Measurements from ENCODE around the gene SPAG16. TPM values are rescaled to one million over a fixed set of nuclear protein-coding genes. Genes with fewer than 3 reads are reported as not detected.

Gene SPAG16
- total and polyA plus RNA-seq, 2 donors (not counting 1 experiment from before 2014, with no cell fraction given), result 3.4 to 8.6 TPM

DNA sequence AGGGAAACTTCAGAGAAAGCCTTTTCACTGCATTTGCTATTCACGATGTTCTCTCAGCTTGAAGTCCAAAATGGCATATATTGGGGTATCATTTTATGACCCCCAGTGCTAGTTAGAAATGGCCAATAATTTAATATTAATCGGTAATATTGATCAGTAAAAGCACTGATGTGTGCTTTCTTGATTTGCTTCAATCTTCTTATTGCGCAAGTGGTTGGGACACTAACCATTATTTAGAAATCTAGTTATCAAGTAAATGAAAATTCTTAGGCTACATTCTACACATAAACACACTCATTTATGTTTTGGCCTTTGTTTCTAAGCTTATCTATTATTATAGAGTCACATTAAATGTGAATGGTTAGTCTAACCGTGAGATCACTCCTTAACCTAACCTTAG is 1076.9 kb downstream of the SPAG16 start:
- no CpG with 5 or more reads among the region's 4 CpGs for WGBS (ENCODE audit: insufficient coverage)
- no peaks in the 10 kb centered on the region for H3K4me1 ChIP-seq (ENCODE audit: control insufficient read depth in 2 of 2, insufficient read depth in 2 of 2, low read length in 2 of 2)
- H2AFZ ChIP-seq (ENCODE audit: insufficient read depth, low read depth, low read length, poor library complexity, severe bottlenecking), result no peak overlapping the region
- intact Hi-C loops (cut with micrococcal nuclease), result no loop called here
- ATAC-seq (ENCODE audit: low read depth) (no peak), DNase-seq (no peak)
- no peaks in the 10 kb centered on the region for H3K36me3 ChIP-seq (replicated peaks in 1 of 2; ENCODE audit: control extremely low read depth in 1 of 2, control insufficient read depth in 1 of 2, extremely low read depth in 1 of 2, insufficient read depth in 2 of 2, low read length in 1 of 2)
- H3K4me1 Mint-ChIP-seq, result no peaks in the 10 kb centered on the region
- peaks cover 3% of the 10 kb centered on the region for H3K9me3 Mint-ChIP-seq (ENCODE audit: insufficient read depth)
- CTCF ChIA-PET, result no interaction called here
- H3K27ac Mint-ChIP-seq, result no peak overlapping the region
- H3K27me3 Mint-ChIP-seq, result no peaks in the 10 kb centered on the region
- H3K79me2 ChIP-seq (ENCODE audit: control insufficient read depth, insufficient read depth, low read length), result no peaks in the 10 kb centered on the region
- no peak overlapping the region for H3K4me2 ChIP-seq (replicated peaks; ENCODE audit: low read depth, low read length, poor library complexity, severe bottlenecking)
- H3K4me3 Mint-ChIP-seq, result no peak overlapping the region
- POLR2A ChIA-PET, result no interaction called here
- TF ChIP-seq EZH2 (IDR thresholded peaks at IDR 0.05; ENCODE audit: borderline replicate concordance, insufficient read depth, low read depth, low read length, poor library complexity, severe bottlenecking), result no peak
- no peak for TF ChIP-seq CTCF (IDR thresholded peaks at IDR 0.05)
- H3K9ac ChIP-seq (ENCODE audit: low read length), result no peak overlapping the region
- peaks cover 0 to 5% (median 2%) of the 10 kb centered on the region in 3 donors for H3K9me3 ChIP-seq (ENCODE audit: control extremely low read depth in 1 of 3, control insufficient read depth in 2 of 3, insufficient read depth in 1 of 3, low read length in 2 of 3)
- H3K4me3 ChIP-seq (ENCODE audit: control extremely low read depth in 1 of 5, extremely low read depth in 1 of 5, insufficient read depth in 1 of 5, low read depth in 2 of 5, low read length in 4 of 5), result no peak overlapping the region
- H4K20me1 ChIP-seq (ENCODE audit: control insufficient read depth, insufficient read depth, low read length, poor library complexity, severe bottlenecking), result no peaks in the 10 kb centered on the region
- no peaks in the 10 kb centered on the region for H3K27me3 ChIP-seq (replicated peaks in 1 of 4; ENCODE audit: control extremely low read depth in 1 of 4, control insufficient read depth in 3 of 4, insufficient read depth in 4 of 4, low read length in 3 of 4)
- H3K27ac ChIP-seq (ENCODE audit: low read length in 2 of 2), result no peak overlapping the region

DNA sequence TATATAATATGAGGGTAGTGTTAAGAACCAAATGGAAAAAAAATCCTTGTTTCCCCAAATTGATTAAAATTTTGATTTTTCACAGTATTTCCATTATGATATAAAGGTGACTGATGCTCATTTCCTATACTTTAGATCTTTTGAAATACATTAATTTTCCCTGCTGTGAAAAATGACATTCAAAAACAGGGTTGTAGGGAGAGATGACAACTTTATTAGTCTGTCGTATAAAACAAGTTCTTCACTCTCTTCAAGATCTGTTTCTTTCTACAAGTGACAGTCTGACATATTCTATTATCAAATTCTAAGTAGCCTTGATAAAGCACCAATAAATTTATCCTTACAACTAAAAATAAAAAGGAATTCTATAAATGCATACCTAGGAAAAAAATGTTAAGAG is 1081.3 kb downstream of the SPAG16 start:
- H3K27ac Mint-ChIP-seq, result no peak overlapping the region
- WGBS (ENCODE audit: insufficient coverage), result no CpG with 5 or more reads among the region's 1 CpG
- H3K4me2 ChIP-seq (replicated peaks; ENCODE audit: low read depth, low read length, poor library complexity, severe bottlenecking), result no peak overlapping the region
- H3K9me3 Mint-ChIP-seq (ENCODE audit: insufficient read depth), result no peaks in the 10 kb centered on the region
- H3K4me3 Mint-ChIP-seq, result no peak overlapping the region
- H3K9me3 ChIP-seq (ENCODE audit: control extremely low read depth in 1 of 3, control insufficient read depth in 2 of 3, insufficient read depth in 1 of 3, low read length in 2 of 3), result peaks cover 0 to 2% (median 0%) of the 10 kb centered on the region in 3 donors
- ATAC-seq (ENCODE audit: low read depth) (no peak), DNase-seq (no peak)
- no peaks in the 10 kb centered on the region for H3K4me1 ChIP-seq (ENCODE audit: control insufficient read depth in 2 of 2, insufficient read depth in 2 of 2, low read length in 2 of 2)
- no peaks in the 10 kb centered on the region for H3K79me2 ChIP-seq (ENCODE audit: control insufficient read depth, insufficient read depth, low read length)
- no peaks in the 10 kb centered on the region for H3K27me3 ChIP-seq (replicated peaks in 1 of 4; ENCODE audit: control extremely low read depth in 1 of 4, control insufficient read depth in 3 of 4, insufficient read depth in 4 of 4, low read length in 3 of 4)
- ChIA-PET CTCF (no interaction called here), POLR2A (no interaction called here)
- no peak for TF ChIP-seq EZH2 (IDR thresholded peaks at IDR 0.05; ENCODE audit: borderline replicate concordance, insufficient read depth, low read depth, low read length, poor library complexity, severe bottlenecking)
- TF ChIP-seq CTCF (IDR thresholded peaks at IDR 0.05), result no peak
- H3K4me3 ChIP-seq (ENCODE audit: control extremely low read depth in 1 of 5, extremely low read depth in 1 of 5, insufficient read depth in 1 of 5, low read depth in 2 of 5, low read length in 4 of 5), result no peak overlapping the region
- no peak overlapping the region for H3K27ac ChIP-seq (ENCODE audit: low read length in 2 of 2)
- intact Hi-C loops (cut with micrococcal nuclease), result no loop called here
- H3K4me1 Mint-ChIP-seq, result no peaks in the 10 kb centered on the region
- no peaks in the 10 kb centered on the region for H4K20me1 ChIP-seq (ENCODE audit: control insufficient read depth, insufficient read depth, low read length, poor library complexity, severe bottlenecking)
- no peaks in the 10 kb centered on the region for H3K27me3 Mint-ChIP-seq
- no peak overlapping the region for H3K9ac ChIP-seq (ENCODE audit: low read length)
- no peak overlapping the region for H2AFZ ChIP-seq (ENCODE audit: insufficient read depth, low read depth, low read length, poor library complexity, severe bottlenecking)
- H3K36me3 ChIP-seq (replicated peaks in 1 of 2; ENCODE audit: control extremely low read depth in 1 of 2, control insufficient read depth in 1 of 2, extremely low read depth in 1 of 2, insufficient read depth in 2 of 2, low read length in 1 of 2), result no peaks in the 10 kb centered on the region

Data from B cell (primary cell).